KBM-7 (cell line): ENCODE measurements around the gene KCNK13.

Experiments used
- DNase-seq: peaks from one replicate; pipeline ENCODE4 v3.0.0-alpha.2; 2015
- in situ Hi-C: fragments of 300-500 bp; cut with MboI; formaldehyde crosslinking; loops from 2 replicates; pipeline ENCODE4 v1.14.3; 2020; ENCODE audit warnings: low sequenced_read_pairs, low pct_unique_long_range_greater_than_20kb, mixed read lengths

The KCNK13 gene

GRCh38 chr14:90114554-90114953 lies 52.8 kb downstream of the KCNK13 start:
- DNase-seq = no peak
- in situ Hi-C loops = no loop called here

DNA sequence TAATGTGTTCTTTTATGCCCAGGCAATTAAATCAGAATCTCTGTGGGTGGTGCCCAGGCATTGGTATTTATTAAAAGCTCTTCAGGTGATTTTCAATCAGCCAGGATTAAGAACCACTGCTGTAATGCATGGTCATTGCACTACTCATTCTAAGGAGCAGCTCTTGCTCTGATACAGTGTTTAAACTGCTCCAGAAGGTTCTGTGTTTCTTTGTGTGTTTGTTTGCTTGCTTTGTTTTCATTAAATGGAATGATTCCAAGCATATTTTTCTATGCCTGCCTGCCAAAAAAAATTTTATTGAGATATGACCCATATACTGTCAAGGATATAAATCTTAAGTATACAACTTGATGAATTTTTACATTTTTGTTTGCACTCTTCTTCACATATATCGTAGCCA lies 54.0 kb downstream of the KCNK13 start:
- in situ Hi-C loops = no loop called here
- DNase-seq = no peak

GRCh38 chr14:90116444-90116843 lies 54.6 kb downstream of the KCNK13 start:
- no peak for DNase-seq
- in situ Hi-C loops = no loop called here

DNA sequence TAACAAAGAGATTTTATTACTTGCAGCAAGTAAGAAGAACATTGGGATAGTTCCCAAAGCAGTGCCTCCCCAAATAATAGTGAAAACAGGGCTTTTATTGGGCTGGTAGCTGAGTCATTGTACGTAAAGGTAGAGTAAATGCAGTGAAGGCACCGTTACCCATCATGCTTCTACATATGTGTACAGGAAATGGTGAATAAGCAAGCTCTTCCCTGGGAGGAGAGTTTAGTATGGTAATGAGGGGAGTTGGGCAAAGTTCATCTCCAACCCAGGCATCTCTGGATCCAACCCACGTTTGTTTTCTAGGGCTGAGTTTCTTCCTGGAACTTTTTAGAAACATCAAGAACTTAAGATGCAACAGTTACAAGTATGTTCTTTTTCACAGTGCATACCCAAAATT lies 56.2 kb downstream of the KCNK13 start:
- in situ Hi-C loops = no loop called here
- no peak for DNase-seq

DNA sequence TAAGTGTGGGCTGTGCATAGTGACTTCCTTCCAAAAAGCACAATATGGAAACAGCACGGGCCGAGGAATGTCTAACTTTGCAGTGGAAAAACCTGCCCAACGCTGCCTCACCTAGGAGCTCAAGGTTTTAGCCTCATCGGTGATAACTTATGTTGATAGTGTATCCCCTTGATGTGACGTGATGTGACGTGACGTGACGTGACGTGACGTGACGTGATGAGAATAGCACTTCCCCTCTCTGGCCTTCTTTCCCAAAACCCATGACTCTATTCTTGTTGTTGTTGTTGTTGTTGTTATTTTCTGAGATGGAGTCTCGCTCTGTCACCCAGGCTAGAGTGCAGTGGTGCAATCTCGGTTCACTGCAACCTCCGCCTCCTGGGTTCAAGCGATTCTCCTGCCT lies 64.5 kb downstream of the KCNK13 start:
- in situ Hi-C loops = no loop called here
- no peak for DNase-seq

GRCh38 chr14:90132821-90133570 lies 71.2 kb downstream of the KCNK13 start:
- in situ Hi-C loops = no loop called here
- no peak for DNase-seq

GRCh38 chr14:90136904-90137303 lies 75.1 kb downstream of the KCNK13 start:
- in situ Hi-C loops = no loop called here
- DNase-seq = no peak

DNA sequence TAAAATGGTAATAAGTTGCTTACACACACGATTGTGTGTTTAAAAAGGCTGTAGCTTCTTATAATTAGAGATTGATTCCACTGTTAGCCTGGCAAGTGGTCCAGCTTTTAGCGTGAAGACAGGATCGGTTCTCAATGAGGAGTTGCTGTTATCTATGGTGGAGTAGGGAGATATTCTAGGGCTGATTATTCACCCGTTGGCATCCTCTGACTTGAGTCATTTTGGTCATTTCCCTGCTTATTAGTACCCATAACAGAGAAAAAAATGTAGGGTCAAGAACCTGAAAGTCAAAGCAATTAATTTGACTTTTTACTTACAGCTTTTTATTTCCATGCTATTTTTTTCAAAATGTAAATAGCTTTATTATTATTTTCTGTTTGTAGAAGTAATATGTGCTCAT lies 76.0 kb downstream of the KCNK13 start:
- in situ Hi-C loops = no loop called here
- DNase-seq = no peak

- in situ Hi-C loops = no loop called here
- no peak for DNase-seq
Observed at GRCh38 chr14:90139199-90139598, 77.4 kb downstream of the KCNK13 start.

GRCh38 chr14:90140298-90140955 lies 78.6 kb downstream of the KCNK13 start:
- no peak for DNase-seq
- in situ Hi-C loops = no loop called here

DNA sequence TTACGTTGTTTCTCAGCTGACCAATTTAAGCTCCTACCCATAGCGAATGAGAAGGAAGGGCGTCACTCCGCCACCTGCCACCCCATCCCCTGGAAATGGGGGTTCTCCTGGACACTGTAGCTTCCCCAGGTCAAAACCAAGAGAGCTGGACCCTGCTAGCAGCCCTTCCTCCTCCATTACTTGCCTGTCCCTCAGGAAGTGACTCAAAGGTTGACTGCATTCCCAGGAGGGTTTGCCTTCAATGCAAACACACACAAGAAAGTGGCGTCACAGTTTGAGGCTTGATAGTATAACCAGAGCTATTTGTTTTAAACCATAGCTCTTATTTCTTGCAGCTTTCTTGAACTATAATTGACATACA lies 79.1 kb downstream of the KCNK13 start:
- DNase-seq = no peak
- in situ Hi-C loops = no loop called here

DNA sequence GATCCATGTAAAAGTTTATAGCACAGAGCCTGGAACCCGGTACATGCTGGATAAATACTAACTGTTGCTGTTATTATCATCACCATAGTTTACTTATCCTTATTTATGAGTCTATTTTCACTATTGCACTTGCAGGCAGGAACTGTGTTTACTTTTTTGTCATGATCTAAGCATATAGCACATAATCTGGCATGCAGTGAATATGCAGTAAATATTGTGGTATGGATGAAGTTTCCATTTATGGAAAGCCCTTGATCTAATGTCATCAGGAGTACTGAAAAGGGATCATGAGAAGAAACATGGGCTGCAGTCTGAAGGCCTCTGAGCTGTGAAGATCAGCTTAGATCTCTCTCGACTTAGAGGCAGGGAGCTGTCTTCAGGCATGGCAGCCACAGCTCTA lies 91.6 kb downstream of the KCNK13 start:
- DNase-seq = no peak
- in situ Hi-C loops = no loop called here

- DNase-seq = no peak
- in situ Hi-C loops = no loop called here
Observed at GRCh38 chr14:90154110-90154509, 92.3 kb downstream of the KCNK13 start.

- no peak for DNase-seq
- in situ Hi-C loops = no loop called here
Observed at GRCh38 chr14:90159146-90159545, 97.4 kb downstream of the KCNK13 start.

DNA sequence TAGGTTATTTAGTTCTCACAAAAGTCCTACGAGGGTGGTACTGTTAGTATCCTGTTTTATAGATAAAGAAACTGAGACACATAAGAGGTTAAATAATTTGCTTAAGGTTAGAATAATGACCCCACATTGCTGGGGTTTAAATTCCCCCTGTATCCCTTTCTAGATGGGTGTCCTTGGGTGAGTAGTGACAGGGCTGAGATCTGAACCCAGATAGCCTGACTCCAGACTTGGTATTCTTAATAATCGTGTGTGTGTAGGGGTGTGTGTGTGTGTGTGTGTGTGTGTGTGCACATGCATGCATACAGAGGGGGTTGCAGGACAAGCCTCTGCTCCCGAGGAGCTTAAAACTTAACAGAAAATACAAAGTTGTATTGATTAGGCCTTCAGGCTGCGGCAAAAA lies 97.9 kb downstream of the KCNK13 start:
- in situ Hi-C loops = no loop called here
- no peak for DNase-seq

DNA sequence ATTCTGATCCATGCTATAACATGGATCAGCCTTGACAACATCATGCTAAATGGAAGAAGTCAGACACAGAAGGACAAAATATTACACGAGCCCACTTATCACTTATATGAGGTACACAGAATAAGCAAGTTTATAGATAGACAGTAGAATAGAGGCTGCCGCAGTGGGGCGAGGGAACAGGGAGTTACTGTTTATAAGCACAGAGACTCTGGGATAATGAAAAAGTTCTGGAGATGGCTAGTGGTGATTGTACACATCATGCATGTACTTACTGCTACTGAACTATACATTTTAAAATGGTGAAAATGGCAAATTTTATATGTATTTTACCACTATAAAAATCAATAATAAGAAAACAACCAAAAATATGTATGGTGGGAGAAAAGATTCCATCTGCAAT lies 99.3 kb downstream of the KCNK13 start:
- in situ Hi-C loops = no loop called here
- no peak for DNase-seq

GRCh38 chr14:90168425-90169105 lies 106.8 kb downstream of the KCNK13 start:
- in situ Hi-C loops = no loop called here
- no peak for DNase-seq

- DNase-seq = no peak
- in situ Hi-C loops = no loop called here
Observed at GRCh38 chr14:90175631-90176030, 113.8 kb downstream of the KCNK13 start.

GRCh38 chr14:90177539-90178189 lies 115.9 kb downstream of the KCNK13 start:
- DNase-seq = no peak
- in situ Hi-C loops = no loop called here

GRCh38 chr14:90179357-90179756 lies 117.6 kb downstream of the KCNK13 start:
- in situ Hi-C loops = no loop called here
- DNase-seq = no peak
